Measurements from ENCODE around the gene AKR1B1.

Gene AKR1B1

GRCh38 chr7:134478707-134479106 is 19.8 kb upstream of the AKR1B1 start:
- H3K4me1 ChIP-seq (ENCODE audit: control insufficient read depth, insufficient read depth, low read depth, low read length) = no peaks in the 10 kb centered on the region
- no peak overlapping the region for H4K8ac ChIP-seq (ENCODE audit: low read length)
- H3K4ac ChIP-seq (ENCODE audit: low read depth in 1 of 2, low read length in 2 of 2) = no peak overlapping the region
- H3K4me3 ChIP-seq (ENCODE audit: insufficient read depth in 1 of 2, low read depth in 1 of 2, low read length in 2 of 2) = no peak overlapping the region
- no peak overlapping the region for H2AFZ ChIP-seq (ENCODE audit: low read depth, low read length)
- H3K9ac ChIP-seq (ENCODE audit: low read length) = peak overlapping the region; percentile 13
- no peak for DNase-seq
- H3K9me3 ChIP-seq (ENCODE audit: control insufficient read depth, low read length) = peaks cover 3% of the 10 kb centered on the region
- H3K36me3 ChIP-seq (ENCODE audit: control insufficient read depth in 1 of 2, insufficient read depth in 2 of 2, low read depth in 1 of 2, low read length in 2 of 2) = no peaks in the 10 kb centered on the region
- no peak overlapping the region for H2AK5ac ChIP-seq (ENCODE audit: low read length, severe bottlenecking)
- H2BK120ac ChIP-seq (ENCODE audit: low read depth, low read length) = no peak overlapping the region
- no peak overlapping the region for H3K27ac ChIP-seq (ENCODE audit: low read length, poor library complexity, severe bottlenecking)
- no peak overlapping the region for H3K14ac ChIP-seq (ENCODE audit: low read length in 2 of 2)
- no peak overlapping the region for H3K18ac ChIP-seq (ENCODE audit: low read depth in 1 of 2, low read length in 2 of 2)
- H3K4me2 ChIP-seq (ENCODE audit: low read length, poor library complexity, severe bottlenecking) = no peak overlapping the region
- no peak overlapping the region for H2BK5ac ChIP-seq (ENCODE audit: low read depth, low read length, poor library complexity, severe bottlenecking)
- H3K79me1 ChIP-seq (replicated peaks; ENCODE audit: low read length, poor library complexity, severe bottlenecking) = no peaks in the 10 kb centered on the region
- H3K23ac ChIP-seq (ENCODE audit: low read length in 2 of 2) = no peak overlapping the region
- H3K27me3 ChIP-seq (ENCODE audit: control insufficient read depth in 1 of 2, insufficient read depth in 1 of 2, low read length in 2 of 2) = no peaks in the 10 kb centered on the region
- H4K91ac ChIP-seq (ENCODE audit: low read length) = no peak overlapping the region
- H2BK15ac ChIP-seq (ENCODE audit: low read depth, poor library complexity, severe bottlenecking) = no peak overlapping the region
- no CpG with 5 or more reads among the region's 2 CpGs for WGBS
- no peak overlapping the region for H2BK12ac ChIP-seq (ENCODE audit: low read length in 2 of 2)

GRCh38 chr7:134477954-134478353 is 19.1 kb upstream of the AKR1B1 start:
- Histone ChIP-seq H4K91ac (ENCODE audit: low read length) (no peak overlapping the region), H2BK5ac (ENCODE audit: low read depth, low read length, poor library complexity, severe bottlenecking) (no peak overlapping the region), H3K9ac (ENCODE audit: low read length) (peak overlapping the region; percentile 13)

GRCh38 chr7:134476044-134476443 is 17.1 kb upstream of the AKR1B1 start:
- no peak overlapping the region for H3K14ac ChIP-seq (ENCODE audit: low read length in 2 of 2)
- no peak overlapping the region for H4K91ac ChIP-seq (ENCODE audit: low read length)
- no peak overlapping the region for H3K27ac ChIP-seq (ENCODE audit: low read length, poor library complexity, severe bottlenecking)
- no peak overlapping the region for H2BK12ac ChIP-seq (ENCODE audit: low read length in 2 of 2)
- H2BK5ac ChIP-seq (ENCODE audit: low read depth, low read length, poor library complexity, severe bottlenecking) = no peak overlapping the region
- H2AK5ac ChIP-seq (ENCODE audit: low read length, severe bottlenecking) = no peak overlapping the region
- H3K79me1 ChIP-seq (replicated peaks; ENCODE audit: low read length, poor library complexity, severe bottlenecking) = no peaks in the 10 kb centered on the region
- no peak for DNase-seq
- H3K4me3 ChIP-seq (ENCODE audit: insufficient read depth in 1 of 2, low read depth in 1 of 2, low read length in 2 of 2) = no peak overlapping the region
- H2AFZ ChIP-seq (ENCODE audit: low read depth, low read length) = no peak overlapping the region
- no peak overlapping the region for H2BK120ac ChIP-seq (ENCODE audit: low read depth, low read length)
- no peaks in the 10 kb centered on the region for H3K36me3 ChIP-seq (ENCODE audit: control insufficient read depth in 1 of 2, insufficient read depth in 2 of 2, low read depth in 1 of 2, low read length in 2 of 2)
- H3K23ac ChIP-seq (ENCODE audit: low read length in 2 of 2) = no peak overlapping the region
- H3K4me1 ChIP-seq (ENCODE audit: control insufficient read depth, insufficient read depth, low read depth, low read length) = no peaks in the 10 kb centered on the region
- H3K4ac ChIP-seq (ENCODE audit: low read depth in 1 of 2, low read length in 2 of 2) = no peak overlapping the region
- H3K18ac ChIP-seq (ENCODE audit: low read depth in 1 of 2, low read length in 2 of 2) = no peak overlapping the region
- no peak overlapping the region for H3K4me2 ChIP-seq (ENCODE audit: low read length, poor library complexity, severe bottlenecking)
- H4K8ac ChIP-seq (ENCODE audit: low read length) = no peak overlapping the region
- peaks cover 4% of the 10 kb centered on the region for H3K9me3 ChIP-seq (ENCODE audit: control insufficient read depth, low read length)
- no peak overlapping the region for H2BK15ac ChIP-seq (ENCODE audit: low read depth, poor library complexity, severe bottlenecking)
- H3K9ac ChIP-seq (ENCODE audit: low read length) = no peak overlapping the region
- no peaks in the 10 kb centered on the region for H3K27me3 ChIP-seq (ENCODE audit: control insufficient read depth in 1 of 2, insufficient read depth in 1 of 2, low read length in 2 of 2)

More at GRCh38 chr7:134477954-134478353, 19.1 kb upstream of the AKR1B1 start:
- no peak overlapping the region for H3K18ac ChIP-seq (ENCODE audit: low read depth in 1 of 2, low read length in 2 of 2)
- H3K4me3 ChIP-seq (ENCODE audit: insufficient read depth in 1 of 2, low read depth in 1 of 2, low read length in 2 of 2) = no peak overlapping the region
- H2BK12ac ChIP-seq (ENCODE audit: low read length in 2 of 2) = no peak overlapping the region
- no peak for DNase-seq
- no peaks in the 10 kb centered on the region for H3K79me1 ChIP-seq (replicated peaks; ENCODE audit: low read length, poor library complexity, severe bottlenecking)
- H2BK120ac ChIP-seq (ENCODE audit: low read depth, low read length) = no peak overlapping the region
- no peak overlapping the region for H2BK15ac ChIP-seq (ENCODE audit: low read depth, poor library complexity, severe bottlenecking)
- H3K27me3 ChIP-seq (ENCODE audit: control insufficient read depth in 1 of 2, insufficient read depth in 1 of 2, low read length in 2 of 2) = no peaks in the 10 kb centered on the region
- H3K4me1 ChIP-seq (ENCODE audit: control insufficient read depth, insufficient read depth, low read depth, low read length) = no peaks in the 10 kb centered on the region
- no peak overlapping the region for H3K4ac ChIP-seq (ENCODE audit: low read depth in 1 of 2, low read length in 2 of 2)
- no peak overlapping the region for H2AK5ac ChIP-seq (ENCODE audit: low read length, severe bottlenecking)
- H3K36me3 ChIP-seq (ENCODE audit: control insufficient read depth in 1 of 2, insufficient read depth in 2 of 2, low read depth in 1 of 2, low read length in 2 of 2) = no peaks in the 10 kb centered on the region
- H3K4me2 ChIP-seq (ENCODE audit: low read length, poor library complexity, severe bottlenecking) = no peak overlapping the region
- H3K14ac ChIP-seq (ENCODE audit: low read length in 2 of 2) = no peak overlapping the region
- no peak overlapping the region for H3K23ac ChIP-seq (ENCODE audit: low read length in 2 of 2)
- no peak overlapping the region for H3K27ac ChIP-seq (ENCODE audit: low read length, poor library complexity, severe bottlenecking)
- WGBS = 86% methylated on average over 1 of the region's 2 CpGs
- H2AFZ ChIP-seq (ENCODE audit: low read depth, low read length) = no peak overlapping the region
- peaks cover 3% of the 10 kb centered on the region for H3K9me3 ChIP-seq (ENCODE audit: control insufficient read depth, low read length)
- H4K8ac ChIP-seq (ENCODE audit: low read length) = no peak overlapping the region

- Histone ChIP-seq H2BK12ac (ENCODE audit: low read length in 2 of 2) (no peak overlapping the region), H3K79me1 (replicated peaks; ENCODE audit: low read length, poor library complexity, severe bottlenecking) (no peaks in the 10 kb centered on the region), H3K27ac (ENCODE audit: low read length, poor library complexity, severe bottlenecking) (no peak overlapping the region), H3K23ac (ENCODE audit: low read length in 2 of 2) (no peak overlapping the region), H3K36me3 (ENCODE audit: control insufficient read depth in 1 of 2, insufficient read depth in 2 of 2, low read depth in 1 of 2, low read length in 2 of 2) (no peaks in the 10 kb centered on the region), H3K18ac (ENCODE audit: low read depth in 1 of 2, low read length in 2 of 2) (peak overlapping the region in 1 of 2 experiments; percentile 9), H3K4ac (ENCODE audit: low read depth in 1 of 2, low read length in 2 of 2) (no peak overlapping the region), H2BK120ac (ENCODE audit: low read depth, low read length) (no peak overlapping the region), H4K8ac (ENCODE audit: low read length) (no peak overlapping the region), H4K91ac (ENCODE audit: low read length) (no peak overlapping the region), H2BK5ac (ENCODE audit: low read depth, low read length, poor library complexity, severe bottlenecking) (no peak overlapping the region), H3K9ac (ENCODE audit: low read length) (peak overlapping the region; percentile 81), H3K9me3 (ENCODE audit: control insufficient read depth, low read length) (peaks cover 5% of the 10 kb centered on the region), H2AFZ (ENCODE audit: low read depth, low read length) (no peak overlapping the region), H3K27me3 (ENCODE audit: control insufficient read depth in 1 of 2, insufficient read depth in 1 of 2, low read length in 2 of 2) (no peaks in the 10 kb centered on the region), H3K4me3 (ENCODE audit: insufficient read depth in 1 of 2, low read depth in 1 of 2, low read length in 2 of 2) (peak overlapping the region in 1 of 2 experiments; percentile 6), H3K14ac (ENCODE audit: low read length in 2 of 2) (no peak overlapping the region), H3K4me2 (ENCODE audit: low read length, poor library complexity, severe bottlenecking) (no peak overlapping the region), H2AK5ac (ENCODE audit: low read length, severe bottlenecking) (no peak overlapping the region), H2BK15ac (ENCODE audit: low read depth, poor library complexity, severe bottlenecking) (no peak overlapping the region), H3K4me1 (ENCODE audit: control insufficient read depth, insufficient read depth, low read depth, low read length) (peaks cover 2% of the 10 kb centered on the region)
- WGBS = 100% methylated on average over 1 of the region's 1 CpG
- no peak for DNase-seq
Observed at GRCh38 chr7:134474828-134475227, 15.9 kb upstream of the AKR1B1 start.
